Parathyroid adenoma (tissue), 2 donors: Measurements from ENCODE around the gene RAB39B.

Experiments
- H2AFZ ChIP-seq: fragments of 300-600 bp; sonication (generic); one replicate; pipeline ENCODE4 v1.7.0; 2017; ENCODE audit warnings: antibody characterized with exemption, mild to moderate bottlenecking
- H3K27ac ChIP-seq: fragments of 300-600 bp; sonication (generic); one replicate; pipeline ENCODE4 v1.7.0; 2017
- H3K27me3 ChIP-seq: fragments of 300-600 bp; sonication (generic); one replicate; pipeline ENCODE4 v1.7.0; 2017; ENCODE audit warnings: low read length; ENCODE audit not compliant: control insufficient read depth, insufficient read depth
- H3K36me3 ChIP-seq: fragments of 300-600 bp; sonication (generic); one replicate; pipeline ENCODE4 v1.7.0; 2017; ENCODE audit warnings: low read length; ENCODE audit not compliant: control insufficient read depth, insufficient read depth
- H3K4me1 ChIP-seq: fragments of 300-600 bp; sonication (generic); one replicate; pipeline ENCODE4 v1.7.0; 2017; ENCODE audit warnings: control low read depth
- H3K4me2 ChIP-seq: fragments of 300-600 bp; sonication (generic); one replicate; pipeline ENCODE4 v1.7.0; 2017; ENCODE audit warnings: low read length
- H3K4me3 ChIP-seq: fragments of 300-600 bp; sonication (generic); one replicate; pipeline ENCODE4 v1.7.0; 2017; ENCODE audit warnings: low read depth, low read length
- H3K79me2 ChIP-seq: fragments of 300-600 bp; sonication (generic); one replicate; pipeline ENCODE4 v1.7.0; 2017; ENCODE audit warnings: control low read depth
- H3K9ac ChIP-seq: fragments of 300-600 bp; sonication (generic); one replicate; pipeline ENCODE4 v1.7.0; 2017; ENCODE audit warnings: mild to moderate bottlenecking
- H3K9me3 ChIP-seq: fragments of 300-600 bp; sonication (generic); one replicate; pipeline ENCODE4 v1.7.0; 2017; ENCODE audit warnings: low read length; ENCODE audit not compliant: control insufficient read depth
- CTCF ChIP-seq: fragments of 300-600 bp; sonication (generic); IDR thresholded peaks from one replicate; pipeline ENCODE4 v1.7.0; 2017; ENCODE audit warnings: antibody characterized with exemption, mild to moderate bottlenecking
- donor health status: primary hyperparathyroidism.

The RAB39B gene

GRCh38 chrX:155266439-155266838 is 2.1 kb upstream of the RAB39B start:
- peaks cover 5% of the 10 kb centered on the region for H3K4me1 ChIP-seq
- no peaks in the 10 kb centered on the region for H3K79me2 ChIP-seq
- no peak overlapping the region for H2AFZ ChIP-seq
- no peaks in the 10 kb centered on the region for H3K27me3 ChIP-seq
- TF ChIP-seq CTCF: no peak
- no peak overlapping the region for H3K4me3 ChIP-seq
- H3K36me3 ChIP-seq: no peaks in the 10 kb centered on the region
- H3K9me3 ChIP-seq: no peaks in the 10 kb centered on the region
- no peak overlapping the region for H3K4me2 ChIP-seq
- H3K9ac ChIP-seq: no peak overlapping the region
- H3K27ac ChIP-seq: no peak overlapping the region

- Histone ChIP-seq H3K4me1 (peaks cover 5% of the 10 kb centered on the region), H3K79me2 (no peaks in the 10 kb centered on the region), H3K9ac (no peak overlapping the region), H3K4me2 (no peak overlapping the region), H3K4me3 (no peak overlapping the region), H3K36me3 (no peaks in the 10 kb centered on the region), H3K27ac (no peak overlapping the region), H3K9me3 (no peaks in the 10 kb centered on the region), H2AFZ (peak overlapping the region; percentile 83), H3K27me3 (no peaks in the 10 kb centered on the region)
- TF ChIP-seq CTCF: no peak
Measured at GRCh38 chrX:155262970-155263754, 1.1 kb downstream of the RAB39B start.

- H3K36me3 ChIP-seq: no peaks in the 10 kb centered on the region
- TF ChIP-seq CTCF: no peak
- H3K9ac ChIP-seq: no peak overlapping the region
Measured at GRCh38 chrX:155259752-155260151, 4.5 kb downstream of the RAB39B start.

GRCh38 chrX:155251391-155251790 is 12.9 kb downstream of the RAB39B start:
- Histone ChIP-seq H3K36me3 (no peaks in the 10 kb centered on the region), H3K4me1 (no peaks in the 10 kb centered on the region), H3K79me2 (no peaks in the 10 kb centered on the region), H3K9me3 (no peaks in the 10 kb centered on the region), H2AFZ (no peak overlapping the region), H3K9ac (no peak overlapping the region), H3K27ac (no peak overlapping the region), H3K4me2 (no peak overlapping the region), H3K4me3 (no peak overlapping the region), H3K27me3 (no peaks in the 10 kb centered on the region)
- TF ChIP-seq CTCF: no peak

More at GRCh38 chrX:155259752-155260151, 4.5 kb downstream of the RAB39B start:
- no peak overlapping the region for H3K27ac ChIP-seq
- H3K27me3 ChIP-seq: no peaks in the 10 kb centered on the region
- no peak overlapping the region for H3K4me3 ChIP-seq
- no peaks in the 10 kb centered on the region for H3K79me2 ChIP-seq
- H3K4me2 ChIP-seq: no peak overlapping the region
- H3K4me1 ChIP-seq: peaks cover 5% of the 10 kb centered on the region
- no peaks in the 10 kb centered on the region for H3K9me3 ChIP-seq
- no peak overlapping the region for H2AFZ ChIP-seq

GRCh38 chrX:155247497-155247896 is 16.8 kb downstream of the RAB39B start:
- H3K79me2 ChIP-seq: no peaks in the 10 kb centered on the region
- no peak overlapping the region for H3K4me2 ChIP-seq
- H2AFZ ChIP-seq: no peak overlapping the region
- H3K27me3 ChIP-seq: no peaks in the 10 kb centered on the region
- no peaks in the 10 kb centered on the region for H3K4me1 ChIP-seq
- H3K9ac ChIP-seq: no peak overlapping the region
- H3K4me3 ChIP-seq: no peak overlapping the region
- TF ChIP-seq CTCF: no peak
- H3K9me3 ChIP-seq: no peaks in the 10 kb centered on the region
- H3K27ac ChIP-seq: no peak overlapping the region
- no peaks in the 10 kb centered on the region for H3K36me3 ChIP-seq
